Measurements from ENCODE around the gene QRICH2. TPM values are rescaled to one million over a fixed set of nuclear protein-coding genes. Genes with fewer than 3 reads are reported as not detected.
A peak's percentile ranks its signal among the peaks of the same experiment; 100 is the strongest.

Gene QRICH2
- total RNA-seq, 1 experiment from 2014 or later = 1.5 TPM

- H3K9me3 Mint-ChIP-seq (ENCODE audit: unreplicated experiment) = no peaks in the 10 kb centered on the region
- H3K4me1 Mint-ChIP-seq (ENCODE audit: low read depth, unreplicated experiment) = peaks cover 5% of the 10 kb centered on the region
- H3K27me3 Mint-ChIP-seq (ENCODE audit: insufficient read depth, unreplicated experiment) = no peaks in the 10 kb centered on the region
- Histone ChIP-seq H3K27me3 (replicated peaks; ENCODE audit: control insufficient read depth, insufficient read depth, low read length) (no peaks in the 10 kb centered on the region), H3K36me3 (ENCODE audit: control insufficient read depth, insufficient read depth, low read length) (no peaks in the 10 kb centered on the region), H3K4me1 (peaks cover 16% of the 10 kb centered on the region), H3K4me3 (ENCODE audit: low read depth, low read length) (no peak overlapping the region), H3K9me3 (no peaks in the 10 kb centered on the region)
- no TSS peak for BruUV-seq (replicated peaks)
- POLR2A ChIA-PET = interaction anchor here (0.6 kb wide), 2 partner anchors 9 to 272 kb away, joined by 3 read pairs; no protein-coding TSS in a partner anchor
- DNase-seq = peak; percentile 87 to 94
- peak; percentile 98 for TF ChIP-seq CTCF (IDR thresholded peaks at IDR 0.05; ENCODE audit: insufficient read depth in 1 of 2, low read depth in 1 of 2, low read length in 1 of 2, severe bottlenecking in 1 of 2, unreplicated experiment in 1 of 2)
- intact Hi-C loops (cut with micrococcal nuclease; ENCODE audit: unreplicated experiment) = loop anchor here (2.0 to 5.0 kb wide), 3 partner anchors 30 to 267 kb away; no protein-coding TSS in a partner anchor
- peaks cover 2% of the 10 kb centered on the region for H3K36me3 Mint-ChIP-seq (ENCODE audit: insufficient read depth, unreplicated experiment)
- CTCF ChIA-PET = interaction anchor here (0.5 to 2.7 kb wide), 45 partner anchors 9 to 1679 kb away, joined by 3 to 27 read pairs (median 5); partner anchors contain the start of genes FOXJ1, PRPSAP1, RNF157 and UBALD2
- H3K4me3 Mint-ChIP-seq (ENCODE audit: unreplicated experiment) = no peak overlapping the region
- H3K27ac Mint-ChIP-seq (ENCODE audit: unreplicated experiment) = no peak overlapping the region
Measured at GRCh38 chr17:76278952-76279741, 28.9 kb downstream of the QRICH2 start.

GRCh38 chr17:76278268-76278908 is 29.7 kb downstream of the QRICH2 start:
- CTCF ChIA-PET = interaction anchor here (0.5 to 2.1 kb wide), 4 partner anchors 10 to 264 kb away, joined by 4 to 27 read pairs (median 10); no protein-coding TSS in a partner anchor
- H3K4me1 ChIP-seq = peaks cover 16% of the 10 kb centered on the region
- no TSS peak for BruUV-seq (replicated peaks)

More at GRCh38 chr17:76278268-76278908, 29.7 kb downstream of the QRICH2 start:
- no peaks in the 10 kb centered on the region for H3K27me3 Mint-ChIP-seq (ENCODE audit: insufficient read depth, unreplicated experiment)
- no peak for DNase-seq
- H3K4me1 Mint-ChIP-seq (ENCODE audit: low read depth, unreplicated experiment) = peaks cover 5% of the 10 kb centered on the region
- H3K27me3 ChIP-seq (replicated peaks; ENCODE audit: control insufficient read depth, insufficient read depth, low read length) = no peaks in the 10 kb centered on the region
- H3K27ac Mint-ChIP-seq (ENCODE audit: unreplicated experiment) = no peak overlapping the region
- intact Hi-C loops (cut with micrococcal nuclease; ENCODE audit: unreplicated experiment) = loop anchor here (2.0 to 5.0 kb wide), 3 partner anchors 30 to 266 kb away; no protein-coding TSS in a partner anchor
- POLR2A ChIA-PET = interaction anchor here (0.6 kb wide), 1 partner anchor 271 kb away, joined by 3 read pairs; no protein-coding TSS in a partner anchor
- no peak for TF ChIP-seq CTCF (IDR thresholded peaks at IDR 0.05; ENCODE audit: insufficient read depth in 1 of 2, low read depth in 1 of 2, low read length in 1 of 2, severe bottlenecking in 1 of 2, unreplicated experiment in 1 of 2)
- H3K36me3 ChIP-seq (ENCODE audit: control insufficient read depth, insufficient read depth, low read length) = no peaks in the 10 kb centered on the region
- H3K9me3 ChIP-seq = no peaks in the 10 kb centered on the region
- H3K4me3 Mint-ChIP-seq (ENCODE audit: unreplicated experiment) = no peak overlapping the region
- H3K36me3 Mint-ChIP-seq (ENCODE audit: insufficient read depth, unreplicated experiment) = peaks cover 10% of the 10 kb centered on the region
- H3K9me3 Mint-ChIP-seq (ENCODE audit: unreplicated experiment) = no peaks in the 10 kb centered on the region
- no peak overlapping the region for H3K4me3 ChIP-seq (ENCODE audit: low read depth, low read length)

Measured in Caco-2 (cell line).